CD4-positive, alpha-beta T cell (primary cell): ENCODE measurements around the gene MAPKBP1. TPM values are rescaled to one million over a fixed set of nuclear protein-coding genes. Genes with fewer than 3 reads are reported as not detected.

Source experiments
- ATAC-seq: fragments of 200-7000 bp; cut with Tn5 transposase; one replicate; pipeline ENCODE4 v1.10.0; 2022; ENCODE audit warnings: mild to moderate bottlenecking; ENCODE audit not compliant: poor library complexity
- CTCF ChIA-PET: fragments of 350-600 bp; sonication (Branson Sonifier 250); formaldehyde crosslinking; loops from one replicate; lab custom pipeline; 2021; ENCODE audit warnings: antibody characterized with exemption, inconsistent platforms; lab: Charles Lee
- POLR2A ChIA-PET: fragments of 350-600 bp; sonication (Branson Sonifier 250); formaldehyde crosslinking; loops from one replicate; lab custom pipeline; 2021; ENCODE audit warnings: antibody characterized with exemption, inconsistent platforms; lab: Charles Lee
- DNase-seq, 14 experiments: peaks; one replicate each; pipeline ENCODE4 v3.0.0-alpha.2; 2013 to 2020; ENCODE audit warnings: mixed read lengths in 2 of 14
- H3K27ac ChIP-seq, 2 donors: one replicate each; pipeline versions ENCODE4 v1.5.1 to v1.7.0; 2013; ENCODE audit warnings: low read length in 2 of 2, low read depth in 1 of 2, mild to moderate bottlenecking in 1 of 2
- H3K27me3 ChIP-seq, 2 experiments: 1 replicate in 1 of 2; 2 replicates in 1 of 2; pipeline versions ENCODE4 v1.6.1 to v1.7.0; 2013; ENCODE audit warnings: low read length in 2 of 2, control low read depth in 1 of 2, mild to moderate bottlenecking in 1 of 2, moderate library complexity in 1 of 2; ENCODE audit not compliant: insufficient read depth in 2 of 2, control insufficient read depth in 1 of 2
- H3K36me3 ChIP-seq: one replicate; pipeline ENCODE4 v1.6.1; 2013; ENCODE audit warnings: low read length, control low read depth; ENCODE audit not compliant: insufficient read depth
- H3K4me1 ChIP-seq: one replicate; pipeline ENCODE4 v1.6.1; 2013; ENCODE audit warnings: low read length, control low read depth; ENCODE audit not compliant: insufficient read depth
- H3K4me3 ChIP-seq: one replicate; pipeline ENCODE4 v1.5.1; 2013; ENCODE audit warnings: mild to moderate bottlenecking, low read length, moderate library complexity
- H3K9me3 ChIP-seq, 2 experiments: 1 replicate in 1 of 2; 2 replicates in 1 of 2; pipeline versions ENCODE4 v1.6.1 to v1.7.0; 2013; ENCODE audit warnings: low read length in 2 of 2, mild to moderate bottlenecking in 2 of 2, control low read depth in 1 of 2, moderate library complexity in 1 of 2; ENCODE audit not compliant: control insufficient read depth in 1 of 2, insufficient read depth in 1 of 2
- H3K27ac Mint-ChIP-seq: one replicate; pipeline ENCODE4 v1.8.0; 2020; ENCODE audit warnings: mixed read lengths
- H3K27me3 Mint-ChIP-seq: one replicate; pipeline ENCODE4 v1.8.0; 2021; ENCODE audit warnings: mixed read lengths
- H3K36me3 Mint-ChIP-seq: one replicate; pipeline ENCODE4 v1.8.0; 2021; ENCODE audit warnings: low read depth, mixed read lengths
- H3K4me1 Mint-ChIP-seq: one replicate; pipeline ENCODE4 v1.8.0; 2021; ENCODE audit warnings: low read depth, mixed read lengths
- H3K4me3 Mint-ChIP-seq: one replicate; pipeline ENCODE4 v1.8.0; 2020; ENCODE audit warnings: mild to moderate bottlenecking, mixed read lengths
- H3K9me3 Mint-ChIP-seq: one replicate; pipeline ENCODE4 v1.8.0; 2020; ENCODE audit warnings: mixed read lengths
- intact Hi-C, 2 experiments: fragments of 100-400 bp; cut with DNase I in 1 of 2; cut with micrococcal nuclease in 1 of 2; formaldehyde crosslinking; loops; one replicate each; pipeline versions ENCODE4 v1.15.1 to v1.9.0; 2023 to 2025; cut with DNase I, micrococcal nuclease
- total RNA-seq, 174 experiments: library from RNA in 2 of 174; stranded (reverse) in 2 of 174; gene quantifications; one replicate each; pipeline ENCODE4 v1.2.3 and lab custom pipeline; 2021 to 2026
- TF ChIP-seq, protein P1 (sequence below): fragments of 200-600 bp; IDR thresholded peaks from one replicate; pipeline ENCODE4 v1.8.0; 2022; ENCODE audit warnings: antibody characterized with exemption, mild to moderate bottlenecking

MAPKBP1 gene
- total RNA-seq, 2 experiments from 2014 or later, result 26.0 to 30.0 TPM

- H3K27ac Mint-ChIP-seq, result no peak overlapping the region
- Histone ChIP-seq H3K27me3 (no peaks in the 10 kb centered on the region), H3K4me3 (no peak overlapping the region), H3K9me3 (no peaks in the 10 kb centered on the region), H3K4me1 (peaks cover 45% of the 10 kb centered on the region), H3K36me3 (no peaks in the 10 kb centered on the region), H3K27ac (no peak overlapping the region)
- H3K36me3 Mint-ChIP-seq, result peaks cover 28% of the 10 kb centered on the region
- no peaks in the 10 kb centered on the region for H3K27me3 Mint-ChIP-seq
- intact Hi-C loops, result no loop called here
- CTCF ChIA-PET, result no interaction called here
- ATAC-seq (no peak), DNase-seq (no peak)
- H3K4me1 Mint-ChIP-seq, result peaks cover 77% of the 10 kb centered on the region
- H3K4me3 Mint-ChIP-seq, result peak overlapping the region; percentile 21
- POLR2A ChIA-PET, result no interaction called here
- no peaks in the 10 kb centered on the region for H3K9me3 Mint-ChIP-seq
- TF ChIP-seq, protein P1, sequence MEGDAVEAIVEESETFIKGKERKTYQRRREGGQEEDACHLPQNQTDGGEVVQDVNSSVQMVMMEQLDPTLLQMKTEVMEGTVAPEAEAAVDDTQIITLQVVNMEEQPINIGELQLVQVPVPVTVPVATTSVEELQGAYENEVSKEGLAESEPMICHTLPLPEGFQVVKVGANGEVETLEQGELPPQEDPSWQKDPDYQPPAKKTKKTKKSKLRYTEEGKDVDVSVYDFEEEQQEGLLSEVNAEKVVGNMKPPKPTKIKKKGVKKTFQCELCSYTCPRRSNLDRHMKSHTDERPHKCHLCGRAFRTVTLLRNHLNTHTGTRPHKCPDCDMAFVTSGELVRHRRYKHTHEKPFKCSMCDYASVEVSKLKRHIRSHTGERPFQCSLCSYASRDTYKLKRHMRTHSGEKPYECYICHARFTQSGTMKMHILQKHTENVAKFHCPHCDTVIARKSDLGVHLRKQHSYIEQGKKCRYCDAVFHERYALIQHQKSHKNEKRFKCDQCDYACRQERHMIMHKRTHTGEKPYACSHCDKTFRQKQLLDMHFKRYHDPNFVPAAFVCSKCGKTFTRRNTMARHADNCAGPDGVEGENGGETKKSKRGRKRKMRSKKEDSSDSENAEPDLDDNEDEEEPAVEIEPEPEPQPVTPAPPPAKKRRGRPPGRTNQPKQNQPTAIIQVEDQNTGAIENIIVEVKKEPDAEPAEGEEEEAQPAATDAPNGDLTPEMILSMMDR, result no peak
Observed at GRCh38 chr15:41778521-41778920, 4.2 kb downstream of the MAPKBP1 start.

DNA sequence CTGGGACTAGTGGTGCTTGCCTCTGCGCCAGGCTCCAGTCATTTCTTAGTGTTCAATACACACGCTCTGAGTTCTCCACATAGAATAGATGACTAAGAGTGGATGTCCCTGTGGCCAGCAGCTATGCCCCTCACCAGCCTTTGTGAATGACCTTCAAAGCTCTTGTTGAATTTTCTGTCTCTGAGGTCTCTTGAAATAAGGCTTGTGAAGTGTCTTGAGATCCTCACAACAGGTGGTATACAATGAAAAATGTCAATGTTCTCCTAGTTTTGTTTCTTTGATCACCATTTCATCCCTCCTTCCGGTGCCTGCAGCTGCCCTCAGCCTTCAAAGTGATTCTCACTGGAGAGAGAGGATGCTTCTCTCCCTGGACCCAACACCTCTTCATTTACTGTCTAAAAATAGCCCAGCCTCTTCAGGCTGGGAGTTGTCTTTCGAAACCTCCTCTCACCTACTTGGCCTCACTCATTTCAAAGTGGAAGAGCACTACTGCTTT is 5.4 kb downstream of the MAPKBP1 start:
- H3K27ac Mint-ChIP-seq, result peak overlapping the region; percentile 50
- DNase-seq, result no peak
- no peaks in the 10 kb centered on the region for H3K27me3 ChIP-seq
- intact Hi-C loops, result loop anchor here in 1 of 2 experiments (2.0 kb wide), 1 partner anchor 15 kb away; no protein-coding TSS in a partner anchor
- no peaks in the 10 kb centered on the region for H3K27me3 Mint-ChIP-seq
- ATAC-seq, result no peak
- H3K27ac ChIP-seq, result no peak overlapping the region
- H3K4me3 ChIP-seq, result no peak overlapping the region
- H3K4me1 Mint-ChIP-seq, result peaks cover 67% of the 10 kb centered on the region
- H3K36me3 Mint-ChIP-seq, result peaks cover 28% of the 10 kb centered on the region
- H3K9me3 Mint-ChIP-seq, result no peaks in the 10 kb centered on the region
- TF ChIP-seq, protein P1, result no peak
- peaks cover 2% of the 10 kb centered on the region for H3K36me3 ChIP-seq
- POLR2A ChIA-PET, result interaction anchor here (0.6 kb wide), 1 partner anchor 48 kb away, joined by 3 read pairs; no protein-coding TSS in a partner anchor
- peaks cover 38% of the 10 kb centered on the region for H3K4me1 ChIP-seq
- CTCF ChIA-PET, result no interaction called here
- no peaks in the 10 kb centered on the region for H3K9me3 ChIP-seq
- H3K4me3 Mint-ChIP-seq, result no peak overlapping the region

GRCh38 chr15:41780266-41780665 is 6.0 kb downstream of the MAPKBP1 start:
- DNase-seq (no peak), ATAC-seq (no peak)
- Mint-ChIP-seq H3K9me3 (no peaks in the 10 kb centered on the region), H3K4me3 (no peak overlapping the region), H3K27me3 (no peaks in the 10 kb centered on the region), H3K36me3 (peaks cover 28% of the 10 kb centered on the region), H3K4me1 (peaks cover 62% of the 10 kb centered on the region), H3K27ac (peak overlapping the region; percentile 50)
- H3K36me3 ChIP-seq, result peaks cover 2% of the 10 kb centered on the region
- ChIA-PET POLR2A (interaction anchor here (0.6 kb wide), 1 partner anchor 47 kb away, joined by 3 read pairs; no protein-coding TSS in a partner anchor), CTCF (no interaction called here)
- H3K9me3 ChIP-seq, result no peaks in the 10 kb centered on the region
- H3K27me3 ChIP-seq, result no peaks in the 10 kb centered on the region
- TF ChIP-seq, protein P1, result no peak
- intact Hi-C loops, result loop anchor here in 1 of 2 experiments (2.0 kb wide), 1 partner anchor 15 kb away; no protein-coding TSS in a partner anchor
- H3K27ac ChIP-seq, result no peak overlapping the region
- H3K4me1 ChIP-seq, result peaks cover 32% of the 10 kb centered on the region
- H3K4me3 ChIP-seq, result no peak overlapping the region
